ENCODE measurements around the gene RPH3AL. TPM values are rescaled to one million over a fixed set of nuclear protein-coding genes. Genes with fewer than 3 reads are reported as not detected.
A peak's percentile ranks its signal among the peaks of the same experiment; 100 is the strongest.

The RPH3AL gene
- total RNA-seq, 1 donor from 2014 or later: 6.1 TPM

GRCh38 chr17:386141-386876 is 33.7 kb upstream of the RPH3AL start:
- FAIRE-seq (no peak), DNase-seq (ENCODE audit: low read depth) (no peak)
- TF ChIP-seq CTCF (IDR thresholded peaks at IDR 0.05; ENCODE audit: insufficient read depth, low read length, severe bottlenecking): peak; percentile 54

GRCh38 chr17:385836-386140 is 33.2 kb upstream of the RPH3AL start:
- Histone ChIP-seq H3K36me3 (ENCODE audit: control insufficient read depth, insufficient read depth, low read length) (no peaks in the 10 kb centered on the region), H3K27me3 (ENCODE audit: control insufficient read depth, insufficient read depth, low read length) (peaks cover 4% of the 10 kb centered on the region), H3K4me3 (ENCODE audit: low read depth, low read length) (peak overlapping the region; percentile 34)
- FAIRE-seq (no peak), DNase-seq (ENCODE audit: low read depth) (no peak)
- TF ChIP-seq CTCF (IDR thresholded peaks at IDR 0.05; ENCODE audit: insufficient read depth, low read length, severe bottlenecking): no peak

More at GRCh38 chr17:386141-386876, 33.7 kb upstream of the RPH3AL start:
- no peaks in the 10 kb centered on the region for H3K36me3 ChIP-seq (ENCODE audit: control insufficient read depth, insufficient read depth, low read length)
- peak overlapping the region; percentile 34 for H3K4me3 ChIP-seq (ENCODE audit: low read depth, low read length)
- H3K27me3 ChIP-seq (ENCODE audit: control insufficient read depth, insufficient read depth, low read length): peaks cover 4% of the 10 kb centered on the region

GRCh38 chr17:385178-385835 is 32.7 kb upstream of the RPH3AL start:
- H3K36me3 ChIP-seq (ENCODE audit: control insufficient read depth, insufficient read depth, low read length): no peaks in the 10 kb centered on the region
- TF ChIP-seq CTCF (IDR thresholded peaks at IDR 0.05; ENCODE audit: insufficient read depth, low read length, severe bottlenecking): no peak
- H3K27me3 ChIP-seq (ENCODE audit: control insufficient read depth, insufficient read depth, low read length): peaks cover 4% of the 10 kb centered on the region
- no peak for FAIRE-seq
- DNase-seq (ENCODE audit: low read depth): no peak
- H3K4me3 ChIP-seq (ENCODE audit: low read depth, low read length): peak overlapping the region; percentile 34

- TF ChIP-seq CTCF (IDR thresholded peaks at IDR 0.05; ENCODE audit: insufficient read depth, low read length, severe bottlenecking): no peak
- FAIRE-seq (no peak), DNase-seq (ENCODE audit: low read depth) (no peak)
- H3K4me3 ChIP-seq (ENCODE audit: low read depth, low read length): no peak overlapping the region
- no peaks in the 10 kb centered on the region for H3K36me3 ChIP-seq (ENCODE audit: control insufficient read depth, insufficient read depth, low read length)
- peaks cover 4% of the 10 kb centered on the region for H3K27me3 ChIP-seq (ENCODE audit: control insufficient read depth, insufficient read depth, low read length)
Observed at GRCh38 chr17:384622-385177, 32.1 kb upstream of the RPH3AL start.

- H3K27me3 ChIP-seq (ENCODE audit: control insufficient read depth, insufficient read depth, low read length): peaks cover 4% of the 10 kb centered on the region
- no peaks in the 10 kb centered on the region for H3K36me3 ChIP-seq (ENCODE audit: control insufficient read depth, insufficient read depth, low read length)
- H3K4me3 ChIP-seq (ENCODE audit: low read depth, low read length): no peak overlapping the region
- DNase-seq (ENCODE audit: low read depth): no peak
- no peak for TF ChIP-seq CTCF (IDR thresholded peaks at IDR 0.05; ENCODE audit: insufficient read depth, low read length, severe bottlenecking)
- no peak for FAIRE-seq
Observed at GRCh38 chr17:383771-384621, 31.4 kb upstream of the RPH3AL start.

All from bronchial epithelial cell (primary cell).